ENCODE measurements around the gene ITGAX.
A peak's percentile ranks its signal among the peaks of the same experiment; 100 is the strongest.

ITGAX gene

DNA sequence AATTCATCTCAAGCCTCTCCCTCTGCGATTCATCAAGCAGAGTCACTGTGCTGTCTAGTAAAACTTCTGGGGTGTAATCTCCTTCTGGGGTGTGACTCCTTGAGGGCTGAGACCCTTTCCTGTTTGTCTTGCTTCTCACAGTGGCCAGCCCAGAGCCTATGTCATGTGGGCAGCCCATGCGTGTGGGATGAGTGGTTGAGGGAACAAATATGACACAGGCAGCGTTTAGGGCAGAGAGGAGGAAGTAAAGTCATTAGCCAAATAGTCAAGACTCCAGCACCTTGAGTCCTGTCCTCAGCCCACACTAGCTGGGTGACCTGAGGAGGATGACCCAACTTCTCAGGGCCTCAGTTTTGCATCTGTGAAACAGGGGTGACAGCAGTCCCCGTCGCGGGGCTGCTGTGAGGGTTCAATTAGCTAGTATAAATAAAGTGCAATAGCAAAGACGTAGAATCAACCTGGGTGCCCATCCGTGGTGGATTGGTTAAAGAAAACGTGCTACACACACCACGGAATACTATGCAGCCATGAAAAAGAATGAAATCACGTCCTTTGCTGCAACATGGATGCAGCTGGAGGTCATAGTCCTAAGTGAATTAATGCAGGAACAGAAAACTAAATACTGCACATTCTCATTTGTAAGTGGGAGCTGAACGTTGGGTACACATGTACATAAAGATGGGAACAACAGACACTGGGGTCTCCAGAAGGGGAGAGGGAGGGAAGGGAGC, 4.5 kb upstream of the ITGAX start:
- TF ChIP-seq, protein P1, sequence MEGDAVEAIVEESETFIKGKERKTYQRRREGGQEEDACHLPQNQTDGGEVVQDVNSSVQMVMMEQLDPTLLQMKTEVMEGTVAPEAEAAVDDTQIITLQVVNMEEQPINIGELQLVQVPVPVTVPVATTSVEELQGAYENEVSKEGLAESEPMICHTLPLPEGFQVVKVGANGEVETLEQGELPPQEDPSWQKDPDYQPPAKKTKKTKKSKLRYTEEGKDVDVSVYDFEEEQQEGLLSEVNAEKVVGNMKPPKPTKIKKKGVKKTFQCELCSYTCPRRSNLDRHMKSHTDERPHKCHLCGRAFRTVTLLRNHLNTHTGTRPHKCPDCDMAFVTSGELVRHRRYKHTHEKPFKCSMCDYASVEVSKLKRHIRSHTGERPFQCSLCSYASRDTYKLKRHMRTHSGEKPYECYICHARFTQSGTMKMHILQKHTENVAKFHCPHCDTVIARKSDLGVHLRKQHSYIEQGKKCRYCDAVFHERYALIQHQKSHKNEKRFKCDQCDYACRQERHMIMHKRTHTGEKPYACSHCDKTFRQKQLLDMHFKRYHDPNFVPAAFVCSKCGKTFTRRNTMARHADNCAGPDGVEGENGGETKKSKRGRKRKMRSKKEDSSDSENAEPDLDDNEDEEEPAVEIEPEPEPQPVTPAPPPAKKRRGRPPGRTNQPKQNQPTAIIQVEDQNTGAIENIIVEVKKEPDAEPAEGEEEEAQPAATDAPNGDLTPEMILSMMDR (conservative IDR thresholded peaks at IDR 0.05; ENCODE audit: control insufficient read depth, insufficient read depth, low read depth, low read length), result no peak
- no peak for DNase-seq (ENCODE audit: low read depth)
- no peak overlapping the region for H3K4me3 ChIP-seq (ENCODE audit: control insufficient read depth, low read depth, low read length)

DNA sequence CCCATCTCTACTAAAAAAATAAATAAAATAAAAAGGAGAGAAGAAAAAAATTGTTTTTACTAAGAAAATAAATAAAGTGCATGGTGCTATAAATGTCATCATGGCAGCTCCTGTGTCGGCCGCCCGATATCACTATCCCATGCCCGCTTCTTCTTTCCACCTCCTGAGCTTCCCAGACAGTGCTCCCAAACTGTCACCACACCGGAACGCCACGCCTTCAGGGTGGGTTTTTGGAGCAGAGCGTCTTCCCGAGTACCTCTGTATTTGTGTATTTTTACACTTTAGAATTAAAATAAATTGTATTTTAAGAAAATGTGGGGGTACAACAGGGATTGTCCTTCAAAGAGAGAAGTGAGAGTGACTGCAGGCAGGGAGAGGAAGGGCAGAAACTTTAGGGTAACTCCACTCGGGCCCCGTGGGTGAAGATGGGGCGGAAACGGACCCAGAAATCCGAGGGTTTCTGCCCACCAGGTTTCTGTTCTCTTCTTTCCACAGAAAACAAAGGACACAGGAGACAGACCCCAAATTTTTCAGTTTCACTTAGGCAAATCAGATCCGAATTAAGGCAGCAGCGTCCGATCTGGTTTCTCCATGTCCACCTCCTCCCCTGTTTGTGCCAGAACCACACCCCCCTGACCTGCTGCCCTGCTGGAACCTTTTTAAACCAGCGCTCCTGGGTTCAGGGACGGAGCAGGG, 3.6 kb upstream of the ITGAX start:
- DNase-seq (ENCODE audit: low read depth), result no peak
- TF ChIP-seq, protein P1 (conservative IDR thresholded peaks at IDR 0.05; ENCODE audit: control insufficient read depth, insufficient read depth, low read depth, low read length), result no peak
- H3K4me3 ChIP-seq (ENCODE audit: control insufficient read depth, low read depth, low read length), result no peak overlapping the region

DNA sequence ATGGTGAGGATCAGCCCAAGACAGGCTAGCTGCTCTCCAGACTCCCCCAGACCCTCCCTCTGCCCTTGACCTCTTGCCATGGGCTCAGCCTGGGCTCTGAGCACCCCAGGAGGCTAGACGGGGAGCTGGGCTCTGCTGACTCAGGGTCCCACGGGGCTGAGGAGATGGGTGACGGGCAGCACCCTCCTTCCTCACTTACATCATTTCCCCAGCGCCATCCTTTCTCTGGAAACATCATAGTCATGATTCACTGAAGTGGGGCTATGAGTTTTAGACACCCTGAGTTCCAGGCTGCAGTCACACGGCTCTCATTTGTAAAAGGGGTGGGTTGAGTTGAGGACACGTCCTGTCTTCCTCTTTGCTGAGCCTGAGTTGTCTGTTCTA, 3.0 kb upstream of the ITGAX start:
- no peak overlapping the region for H3K4me3 ChIP-seq (ENCODE audit: control insufficient read depth, low read depth, low read length)
- TF ChIP-seq, protein P1 (conservative IDR thresholded peaks at IDR 0.05; ENCODE audit: control insufficient read depth, insufficient read depth, low read depth, low read length), result no peak

DNA sequence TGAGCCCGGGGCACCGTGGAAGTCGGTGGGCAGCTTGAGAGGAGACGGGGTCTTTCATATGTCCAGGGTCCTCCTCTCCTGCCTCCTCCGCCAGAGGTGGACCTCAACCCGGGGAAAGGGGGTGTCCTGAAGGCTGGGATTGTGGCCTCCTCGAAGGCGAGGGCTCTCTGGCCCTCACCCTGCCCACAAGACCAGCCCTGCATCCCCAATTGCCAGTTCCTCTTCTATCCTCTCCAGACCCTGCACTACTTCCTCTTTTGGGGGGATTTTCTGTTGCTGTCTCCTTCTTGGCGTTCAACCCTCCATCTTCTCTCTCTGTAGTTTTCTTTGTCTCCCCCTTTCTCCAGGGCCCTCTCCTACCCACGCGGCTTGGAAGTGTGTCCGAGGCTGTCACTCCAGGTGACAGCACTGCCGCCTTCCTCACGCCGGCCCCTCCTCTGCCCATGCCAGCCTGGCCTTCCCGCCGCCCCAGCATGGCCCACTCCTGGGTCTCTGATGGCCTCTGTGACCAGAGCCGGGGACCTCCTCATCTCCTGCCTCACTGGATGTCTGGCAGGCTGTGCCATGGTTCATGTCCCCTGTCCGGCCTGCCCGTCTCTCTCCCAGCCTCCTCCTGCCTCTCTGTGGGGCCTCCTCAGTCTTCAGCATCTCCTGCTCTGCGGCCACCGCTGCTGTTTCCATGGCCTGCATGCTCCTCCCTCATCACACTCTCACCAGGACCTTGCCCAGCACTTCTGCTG, 2.4 kb upstream of the ITGAX start:
- DNase-seq (ENCODE audit: low read depth), result no peak
- H3K4me3 ChIP-seq (ENCODE audit: control insufficient read depth, low read depth, low read length), result no peak overlapping the region
- TF ChIP-seq, protein P1 (conservative IDR thresholded peaks at IDR 0.05; ENCODE audit: control insufficient read depth, insufficient read depth, low read depth, low read length), result no peak

More for the DNA sequence above, 3.0 kb upstream of the ITGAX start:
- peak; percentile 29 for DNase-seq (ENCODE audit: low read depth)

DNA sequence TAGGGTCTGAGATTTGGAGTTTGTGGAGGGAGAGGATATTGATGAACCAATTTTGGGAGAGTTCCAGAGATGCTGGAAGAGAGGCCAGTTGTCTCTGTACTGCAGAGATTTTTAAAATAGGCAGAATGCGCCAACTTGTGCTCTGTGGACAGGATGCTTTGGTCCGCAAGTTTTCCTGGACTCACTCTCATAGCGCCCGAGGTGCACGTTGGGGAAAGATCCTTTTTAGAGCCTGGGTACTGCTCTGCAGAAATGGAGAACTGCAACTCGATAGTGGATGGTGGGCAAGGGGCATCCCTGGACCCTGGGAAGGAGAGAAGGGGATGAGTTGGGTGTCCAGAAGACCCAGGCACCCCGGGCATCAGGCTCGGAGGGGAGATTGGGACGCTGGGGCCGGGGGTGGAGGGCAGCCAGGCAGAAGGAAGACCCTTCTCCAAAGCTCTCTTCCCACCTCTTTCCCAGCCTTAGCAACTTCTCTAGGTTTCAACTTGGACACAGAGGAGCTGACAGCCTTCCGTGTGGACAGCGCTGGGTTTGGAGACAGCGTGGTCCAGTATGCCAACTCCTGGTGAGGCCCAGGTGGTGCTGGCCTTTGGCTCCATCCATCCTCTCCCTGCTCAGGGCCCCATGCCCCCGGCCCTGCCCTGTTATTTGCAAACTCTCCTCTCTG, 590 bp downstream of the ITGAX start:
- TF ChIP-seq, protein P1 (conservative IDR thresholded peaks at IDR 0.05; ENCODE audit: control insufficient read depth, insufficient read depth, low read depth, low read length), result no peak
- no peak overlapping the region for H3K4me3 ChIP-seq (ENCODE audit: control insufficient read depth, low read depth, low read length)
- no peak for DNase-seq (ENCODE audit: low read depth)

DNA sequence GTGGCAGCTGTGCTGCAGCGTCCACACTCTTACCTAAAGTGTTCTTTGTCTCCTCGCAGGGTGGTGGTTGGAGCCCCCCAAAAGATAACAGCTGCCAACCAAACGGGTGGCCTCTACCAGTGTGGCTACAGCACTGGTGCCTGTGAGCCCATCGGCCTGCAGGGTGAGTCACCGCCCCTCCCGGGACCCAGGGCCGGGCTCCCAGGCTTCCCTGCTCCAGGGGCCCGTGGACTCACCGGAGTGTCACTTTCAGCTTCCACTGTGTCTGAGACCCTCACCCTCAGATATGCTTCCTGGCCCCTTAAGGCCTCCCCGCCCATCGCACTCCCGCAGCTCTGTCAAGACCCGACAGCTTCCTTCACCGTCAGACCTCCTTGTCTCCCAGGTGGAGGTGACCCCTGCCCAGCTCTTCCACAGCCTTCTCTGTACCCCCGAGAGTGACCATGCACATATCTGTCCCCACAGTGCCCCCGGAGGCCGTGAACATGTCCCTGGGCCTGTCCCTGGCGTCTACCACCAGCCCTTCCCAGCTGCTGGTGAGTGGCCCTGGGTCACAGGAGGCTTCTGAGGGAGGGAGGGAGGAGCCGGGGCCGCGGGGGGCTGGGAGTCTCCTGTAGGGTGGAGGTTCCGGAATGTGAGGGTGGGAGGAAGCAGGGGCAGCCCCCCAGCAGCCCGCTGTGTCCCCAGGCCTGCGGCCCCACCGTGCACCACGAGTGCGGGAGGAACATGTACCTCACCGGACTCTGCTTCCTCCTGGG, 1.8 kb downstream of the ITGAX start:
- H3K4me3 ChIP-seq (ENCODE audit: control insufficient read depth, low read depth, low read length), result no peak overlapping the region
- DNase-seq (ENCODE audit: low read depth), result no peak
- TF ChIP-seq, protein P1 (conservative IDR thresholded peaks at IDR 0.05; ENCODE audit: control insufficient read depth, insufficient read depth, low read depth, low read length), result no peak
